Kidney (tissue), 14 donors: ENCODE measurements around the gene NPDC1. TPM values are rescaled to one million over a fixed set of nuclear protein-coding genes. Genes with fewer than 3 reads are reported as not detected.

ENCODE experiments used
- DNase-seq, 5 donors: peaks; one replicate each; pipeline ENCODE4 v3.0.0-alpha.2; 2013 to 2020
- FAIRE-seq: peaks from 2 replicates; lab custom pipeline; 2012; peaks lifted over from hg19 to GRCh38; lab: Jason Lieb, UNC
- H3K27ac ChIP-seq, 2 donors: one replicate each; pipeline ENCODE4 v1.7.0; 2013; ENCODE audit warnings: low read depth in 2 of 2, low read length in 2 of 2, inconsistent platforms in 1 of 2
- H3K27me3 ChIP-seq: one replicate; pipeline ENCODE4 v1.7.1; 2013; ENCODE audit warnings: low read length, inconsistent platforms; ENCODE audit not compliant: control insufficient read depth, insufficient read depth
- H3K36me3 ChIP-seq, 3 donors: one replicate each; pipeline versions ENCODE4 v1.7.0 to v1.7.1; 2013; ENCODE audit warnings: low read length in 3 of 3, control low read depth in 1 of 3, inconsistent platforms in 1 of 3; ENCODE audit not compliant: insufficient read depth in 3 of 3, control insufficient read depth in 2 of 3
- H3K4me1 ChIP-seq, 3 donors: one replicate each; pipeline versions ENCODE4 v1.7.0 to v1.7.1; 2013; ENCODE audit warnings: low read length in 3 of 3, inconsistent platforms in 1 of 3, low read depth in 1 of 3; ENCODE audit not compliant: control insufficient read depth in 2 of 3, insufficient read depth in 2 of 3
- H3K4me3 ChIP-seq, 3 donors: one replicate each; pipeline versions ENCODE4 v1.7.0 to v1.8.1; 2013; ENCODE audit warnings: low read length in 3 of 3, control low read depth in 1 of 3, inconsistent platforms in 1 of 3
- H3K9ac ChIP-seq, 3 donors: one replicate each; pipeline versions ENCODE4 v1.7.0 to v1.7.1; 2013; ENCODE audit warnings: low read length in 3 of 3, control low read depth in 1 of 3, inconsistent platforms in 1 of 3
- H3K9me3 ChIP-seq, 3 donors: one replicate each; pipeline versions ENCODE4 v1.7.0 to v1.7.1; 2013; ENCODE audit warnings: low read length in 3 of 3, control low read depth in 1 of 3, inconsistent platforms in 1 of 3; ENCODE audit not compliant: control insufficient read depth in 2 of 3, insufficient read depth in 1 of 3
- intact Hi-C: fragments of 100-400 bp; cut with DNase I; formaldehyde crosslinking; loops from one replicate; pipeline ENCODE4 v1.11.1; 2022
- polyA plus RNA-seq: library from polyadenylated mRNA; stranded (reverse); fragments of 350-450 nt; fragmentation: Illumina TruSeq; extraction: RNeasy Lipid Tissue Mini Kit (QIAGEN cat#74804); gene quantifications from one replicate; pipeline ENCODE4 v1.2.3, GENCODE V29; 2014; ENCODE audit warnings: low read depth, low replicate concordance; ENCODE audit not compliant: insufficient read depth
- total RNA-seq: library from RNA; stranded (reverse); fragmentation: NEBNext Ultra II Directional; extraction: Animal tissue kit (Norgen Biotek cat#: 25700); gene quantifications from one replicate; pipeline ENCODE4 v1.2.1, GENCODE V29; 2021
- TF ChIP-seq, protein P1 (sequence below): IDR thresholded peaks from 3 replicates; pipeline ENCODE4 v1.5.1; 2012; ENCODE audit warnings: mild to moderate bottlenecking, moderate library complexity, borderline replicate concordance; ENCODE audit not compliant: insufficient read depth; ENCODE audit errors: extremely low read depth
- donor health status: control.
- donor health status: control.
- donor health status: control.
- donor health status: control.
- donor health status: control.
- donor health status: DM: yes; HTN: yes; CAD: no.
- donor health status: Normal renal cell carcinoma (clear cell type).

NPDC1 gene
- total and polyA plus RNA-seq, 2 donors from 2014 or later: 80.2 to 189 TPM

DNA sequence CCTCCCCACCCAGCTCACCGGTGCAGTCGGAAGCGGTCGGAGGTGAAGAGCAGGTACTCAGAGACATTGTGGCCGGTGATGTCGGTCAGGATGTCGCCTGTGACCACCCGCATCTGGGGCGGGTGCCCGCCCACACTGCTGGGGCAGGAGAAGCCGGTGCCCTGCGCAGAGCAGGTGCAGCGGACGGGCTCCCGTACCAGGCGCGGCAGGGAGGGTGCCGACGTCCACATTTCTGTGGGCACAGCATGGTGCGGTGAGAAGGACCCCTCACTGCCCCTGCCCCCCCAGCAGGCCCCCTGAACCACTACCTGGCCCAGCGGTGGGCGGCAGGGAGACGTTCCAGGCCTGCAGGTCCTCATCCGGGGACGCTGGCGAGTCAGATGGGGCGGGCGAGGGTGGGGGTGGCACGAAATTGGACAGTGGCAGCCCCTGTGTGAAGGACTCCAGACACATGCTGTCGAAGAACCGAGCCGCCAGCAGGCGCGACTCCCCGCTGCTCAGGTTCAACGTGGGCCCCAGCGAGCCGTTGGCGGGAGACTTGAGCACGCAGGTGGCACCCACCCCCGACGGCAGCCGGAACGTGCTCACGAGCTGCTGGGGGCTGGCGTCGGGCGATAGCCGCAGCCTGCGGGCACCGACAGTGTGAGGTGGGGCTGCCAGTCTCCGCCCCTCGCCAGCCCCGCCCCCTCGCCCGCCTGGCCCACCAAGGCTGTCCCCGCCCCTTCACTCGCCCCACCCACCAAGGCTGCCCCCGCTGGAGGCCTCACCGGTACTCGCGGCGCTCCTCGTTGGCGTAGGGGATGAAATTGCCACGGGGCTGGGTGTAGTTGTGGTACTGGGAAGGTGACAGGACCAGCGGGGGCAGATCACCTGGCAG is 33.0 kb downstream of the NPDC1 start:
- Histone ChIP-seq H3K9ac (no peak overlapping the region), H3K27me3 (no peaks in the 10 kb centered on the region), H3K36me3 (peaks cover 0 to 8% (median 0%) of the 10 kb centered on the region in 3 donors), H3K9me3 (no peaks in the 10 kb centered on the region), H3K4me3 (no peak overlapping the region), H3K27ac (no peak overlapping the region), H3K4me1 (no peaks in the 10 kb centered on the region)
- DNase-seq (no peak), FAIRE-seq (no peak)
- intact Hi-C loops: no loop called here
- TF ChIP-seq, protein P1, sequence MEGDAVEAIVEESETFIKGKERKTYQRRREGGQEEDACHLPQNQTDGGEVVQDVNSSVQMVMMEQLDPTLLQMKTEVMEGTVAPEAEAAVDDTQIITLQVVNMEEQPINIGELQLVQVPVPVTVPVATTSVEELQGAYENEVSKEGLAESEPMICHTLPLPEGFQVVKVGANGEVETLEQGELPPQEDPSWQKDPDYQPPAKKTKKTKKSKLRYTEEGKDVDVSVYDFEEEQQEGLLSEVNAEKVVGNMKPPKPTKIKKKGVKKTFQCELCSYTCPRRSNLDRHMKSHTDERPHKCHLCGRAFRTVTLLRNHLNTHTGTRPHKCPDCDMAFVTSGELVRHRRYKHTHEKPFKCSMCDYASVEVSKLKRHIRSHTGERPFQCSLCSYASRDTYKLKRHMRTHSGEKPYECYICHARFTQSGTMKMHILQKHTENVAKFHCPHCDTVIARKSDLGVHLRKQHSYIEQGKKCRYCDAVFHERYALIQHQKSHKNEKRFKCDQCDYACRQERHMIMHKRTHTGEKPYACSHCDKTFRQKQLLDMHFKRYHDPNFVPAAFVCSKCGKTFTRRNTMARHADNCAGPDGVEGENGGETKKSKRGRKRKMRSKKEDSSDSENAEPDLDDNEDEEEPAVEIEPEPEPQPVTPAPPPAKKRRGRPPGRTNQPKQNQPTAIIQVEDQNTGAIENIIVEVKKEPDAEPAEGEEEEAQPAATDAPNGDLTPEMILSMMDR: no peak

DNA sequence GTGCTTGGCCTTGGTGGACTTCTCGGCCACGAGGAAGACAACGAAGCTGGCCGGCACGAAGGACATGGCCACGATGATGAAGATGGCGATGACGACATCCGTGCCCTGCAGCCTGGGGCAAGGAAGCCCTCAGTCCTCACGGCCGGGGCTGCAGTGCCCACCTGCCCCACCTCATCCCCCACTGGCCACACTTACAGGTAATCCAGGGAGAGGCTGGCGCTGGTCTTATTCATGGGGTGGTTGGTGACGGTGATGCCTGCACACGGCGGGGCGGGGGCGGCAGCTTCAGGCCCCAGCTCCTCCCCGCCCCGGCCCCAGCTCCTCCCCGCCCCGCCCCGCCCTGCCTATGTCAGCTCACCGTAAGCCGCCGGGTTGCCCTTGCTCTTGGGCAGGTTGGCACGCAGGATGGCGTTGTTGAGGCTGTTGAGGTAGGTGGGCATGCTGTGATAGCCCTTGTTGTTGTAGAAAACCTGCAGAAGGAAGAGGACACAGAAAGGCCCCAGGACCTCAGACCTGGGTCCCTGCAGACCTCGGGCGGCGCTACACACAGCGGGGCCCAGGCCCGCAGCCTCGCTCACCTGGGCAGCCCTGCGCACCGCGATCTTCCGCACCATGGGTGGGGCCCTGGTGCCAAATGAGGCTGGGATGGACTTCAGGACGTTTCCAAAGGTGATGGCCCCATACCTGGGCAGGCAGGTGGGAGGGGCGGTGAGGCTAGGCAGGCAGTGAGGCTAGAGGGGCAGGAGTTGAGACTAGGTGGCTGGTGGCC is 33.9 kb downstream of the NPDC1 start:
- peaks cover 0 to 4% (median 0%) of the 10 kb centered on the region in 3 donors for H3K4me1 ChIP-seq
- H3K27ac ChIP-seq: no peak overlapping the region
- H3K36me3 ChIP-seq: peaks cover 0 to 5% (median 0%) of the 10 kb centered on the region in 3 donors
- no peaks in the 10 kb centered on the region for H3K9me3 ChIP-seq
- intact Hi-C loops: no loop called here
- no peak for FAIRE-seq
- H3K9ac ChIP-seq: no peak overlapping the region
- H3K27me3 ChIP-seq: no peaks in the 10 kb centered on the region
- no peak for DNase-seq
- no peak overlapping the region for H3K4me3 ChIP-seq
- TF ChIP-seq, protein P1: no peak

DNA sequence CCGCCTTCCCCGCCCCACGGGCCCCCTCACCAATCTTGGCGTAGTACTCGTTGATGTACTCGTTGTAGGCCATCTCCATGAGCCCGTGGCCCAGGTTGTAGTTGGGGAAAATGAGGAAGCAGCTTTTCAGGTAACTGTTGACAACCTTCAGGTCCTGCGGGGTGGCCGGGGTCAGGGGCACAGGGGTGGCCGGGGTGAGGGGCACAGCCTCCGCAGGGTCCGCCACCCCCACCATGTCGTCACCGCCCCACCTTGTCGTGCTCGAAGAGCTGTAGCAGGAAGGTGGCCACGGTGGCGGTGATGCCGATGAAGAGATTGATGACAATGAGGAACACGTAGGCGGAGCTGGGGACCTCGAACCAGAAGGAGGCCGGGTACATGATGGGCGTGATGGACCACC is 34.8 kb downstream of the NPDC1 start:
- no peaks in the 10 kb centered on the region for H3K9me3 ChIP-seq
- H3K27me3 ChIP-seq: no peaks in the 10 kb centered on the region
- intact Hi-C loops: no loop called here
- H3K36me3 ChIP-seq: no peaks in the 10 kb centered on the region
- H3K4me3 ChIP-seq: no peak overlapping the region
- no peak overlapping the region for H3K9ac ChIP-seq
- TF ChIP-seq, protein P1: no peak
- no peak overlapping the region for H3K27ac ChIP-seq
- H3K4me1 ChIP-seq: peaks cover 0 to 4% (median 0%) of the 10 kb centered on the region in 3 donors
- no peak for FAIRE-seq
- DNase-seq: no peak
